Dermis blood vessel endothelial cell (primary cell): ENCODE measurements around the gene CDK5R1. TPM values are rescaled to one million over a fixed set of nuclear protein-coding genes. Genes with fewer than 3 reads are reported as not detected.
"Not testable (repeated sequence)": the region's sequence is repeated elsewhere in the genome, so short reads cannot be mapped to it uniquely, and the experiment has no call there.

ENCODE experiments used
- DNase-seq: peaks from one replicate; pipeline ENCODE4 v3.0.0; 2010
- total RNA-seq: library from RNA; depleted of rRNA; stranded (reverse); fragments of >200 nt; gene quantifications from 2 replicates; pipeline ENCODE4 v1.2.3, GENCODE V29; 2014

CDK5R1 gene
- 1.4 and 1.9 TPM in 2 replicates for total RNA-seq

GRCh38 chr17:32486701-32487472 lies at the start of gene CDK5R1:
CDK5R1 (plus strand) TSS chr17:32486993; CDS start chr17:32487621, 628 bp downstream.
- peak; percentile 79 for DNase-seq

DNA sequence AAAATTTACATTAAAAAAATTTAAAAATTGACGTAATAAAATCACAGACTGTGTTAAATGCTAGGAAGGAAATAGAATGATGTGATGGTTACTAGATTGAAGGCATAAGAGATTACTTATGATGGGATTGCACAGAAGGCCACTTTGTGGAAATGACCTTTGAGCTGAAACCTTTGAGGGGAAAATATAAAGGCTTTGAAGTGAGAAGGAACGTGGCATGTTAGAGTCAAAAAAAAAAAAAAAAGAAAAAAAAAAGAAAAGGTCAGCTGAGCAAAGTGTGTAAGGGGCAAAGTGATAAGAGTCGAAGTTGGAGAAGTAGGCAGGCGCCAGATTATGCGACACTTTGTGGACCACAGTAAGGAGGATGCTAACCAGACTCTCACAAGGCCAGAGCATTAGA lies 46.1 kb upstream of the CDK5R1 start:
- no peak for DNase-seq

DNA sequence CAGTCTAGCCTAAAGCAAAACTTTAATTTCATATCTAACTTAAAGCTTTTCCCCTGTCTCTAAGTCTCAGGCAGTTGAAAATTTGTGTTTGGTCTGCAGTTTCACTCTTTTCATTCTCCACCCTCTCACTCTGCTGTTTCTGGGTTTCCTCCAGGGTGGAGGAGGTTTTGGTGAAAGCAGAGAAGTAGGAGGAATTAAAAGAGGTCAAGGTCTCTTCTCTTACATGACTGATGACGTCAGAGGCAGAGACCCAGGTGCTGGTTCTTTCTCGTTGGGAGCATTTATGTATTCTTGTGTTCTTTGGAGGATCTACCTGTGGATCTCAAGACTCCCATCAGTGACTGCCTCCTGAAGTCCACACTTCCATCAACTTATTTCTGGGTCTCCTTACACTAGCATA lies 44.9 kb upstream of the CDK5R1 start:
- DNase-seq = no peak

- DNase-seq = no peak
Observed at GRCh38 chr17:32443827-32444300, 42.9 kb upstream of the CDK5R1 start.

- peak; percentile 98 for DNase-seq
Observed at GRCh38 chr17:32444301-32445073, 42.3 kb upstream of the CDK5R1 start, which contains the start of gene PSMD11. PSMD11 (plus strand) TSS chr17:32444510; CDS start chr17:32444524, 14 bp downstream.

DNA sequence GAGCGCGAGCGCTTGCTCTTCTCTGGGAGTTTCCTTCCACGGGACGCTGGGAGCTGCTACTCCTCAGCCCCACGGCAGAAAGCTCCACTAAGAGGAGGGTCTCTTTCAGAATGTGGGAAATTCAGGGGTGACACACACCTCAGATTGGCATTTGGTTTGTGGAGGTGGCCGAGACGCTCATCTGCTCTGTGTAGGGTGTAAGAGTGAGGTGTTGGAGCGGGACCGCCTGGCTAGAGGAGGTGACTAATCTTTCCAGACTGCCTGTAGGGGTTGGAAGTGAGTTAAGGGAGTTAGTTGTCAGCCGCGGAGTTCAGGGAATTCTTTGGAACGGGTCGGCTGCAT lies 41.7 kb upstream of the CDK5R1 start:
- peak; percentile 79 for DNase-seq

DNA sequence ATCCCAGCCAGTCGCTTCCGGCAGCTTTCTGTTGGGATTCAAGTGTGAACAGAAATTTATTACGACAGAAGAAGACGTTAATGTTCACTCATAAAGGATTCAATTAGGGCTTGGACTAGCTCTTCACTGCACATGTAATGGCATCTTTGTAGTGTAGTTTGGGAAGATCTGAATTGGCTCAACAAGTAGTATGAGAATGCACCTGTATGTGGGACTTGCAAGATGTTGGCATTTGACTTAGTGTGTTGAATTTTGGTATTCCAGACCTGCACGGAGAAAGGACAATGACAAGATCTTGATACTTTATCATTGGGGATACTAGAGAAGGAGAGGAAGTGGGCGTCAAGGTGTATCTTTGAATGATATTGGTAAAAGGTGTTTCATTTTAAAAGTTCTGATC lies 41.3 kb upstream of the CDK5R1 start:
- DNase-seq = no peak

- peak; percentile 42 for DNase-seq
Observed at GRCh38 chr17:32445971-32446370, 40.8 kb upstream of the CDK5R1 start.

GRCh38 chr17:32446949-32447348 lies 39.8 kb upstream of the CDK5R1 start:
- DNase-seq = no peak

DNA sequence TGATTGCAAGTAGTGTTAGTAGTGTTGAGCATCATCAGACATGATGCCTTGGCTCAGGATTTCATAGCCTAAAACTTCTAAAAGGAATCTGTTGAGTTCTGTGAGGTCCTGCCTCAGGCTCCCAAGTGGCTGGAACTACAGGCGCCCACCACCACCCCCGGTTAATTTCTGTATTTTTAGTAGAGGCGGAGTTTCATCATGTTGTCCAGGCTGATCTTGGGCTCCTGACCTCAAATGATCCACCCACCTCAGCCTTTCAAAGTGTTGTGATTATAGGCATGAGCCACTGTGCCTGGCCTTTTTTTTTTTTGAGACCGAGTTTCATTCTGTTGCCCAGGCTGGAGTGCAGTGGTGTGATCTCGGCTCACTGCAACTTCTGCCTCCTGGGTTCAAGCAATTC lies 36.8 kb upstream of the CDK5R1 start:
- no peak for DNase-seq

GRCh38 chr17:32450379-32450778 lies 36.4 kb upstream of the CDK5R1 start:
- DNase-seq = not testable (repeated sequence)

DNA sequence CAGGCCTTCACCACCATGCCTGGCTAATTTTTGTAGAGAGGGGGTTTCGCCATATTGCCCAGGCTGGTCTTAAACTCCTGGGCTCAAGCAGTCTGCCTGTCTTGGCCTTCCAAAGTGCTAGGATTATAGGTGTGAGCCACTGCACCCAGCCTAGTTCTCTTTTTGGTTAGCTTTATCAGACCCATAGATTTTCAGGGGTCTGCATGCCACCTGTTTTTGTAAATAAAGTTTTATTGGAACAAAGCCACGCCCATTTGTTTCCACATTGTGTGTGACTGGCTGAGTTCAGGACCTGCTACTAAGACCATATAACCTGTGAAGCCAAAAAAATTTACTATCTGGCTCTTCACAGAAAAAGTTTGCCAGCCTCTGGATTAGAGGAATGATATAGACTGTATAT lies 34.9 kb upstream of the CDK5R1 start:
- DNase-seq = no peak

DNA sequence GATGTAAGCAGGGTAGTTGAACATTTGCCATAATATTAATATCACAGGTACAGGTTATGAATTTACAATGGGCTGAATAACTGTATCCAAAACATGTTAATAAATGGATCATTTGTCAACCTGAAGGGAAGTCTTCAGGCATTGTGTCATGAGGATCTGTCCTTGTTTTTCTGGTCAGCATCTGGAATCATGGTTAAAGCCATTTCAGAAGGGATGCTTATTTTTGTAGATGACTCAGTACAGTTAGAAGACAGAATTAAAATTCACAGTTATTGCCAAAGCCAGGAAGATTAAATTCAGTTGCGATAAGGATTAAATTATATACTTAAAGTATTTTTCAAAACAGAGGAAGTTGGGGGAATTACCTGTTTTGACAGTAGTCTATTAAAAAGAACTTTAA lies 34.5 kb upstream of the CDK5R1 start:
- no peak for DNase-seq

GRCh38 chr17:32453370-32453769 lies 33.4 kb upstream of the CDK5R1 start:
- DNase-seq = no peak

GRCh38 chr17:32458371-32458770 lies 28.4 kb upstream of the CDK5R1 start:
- DNase-seq = no peak

GRCh38 chr17:32460054-32460453 lies 26.7 kb upstream of the CDK5R1 start:
- DNase-seq = no peak

DNA sequence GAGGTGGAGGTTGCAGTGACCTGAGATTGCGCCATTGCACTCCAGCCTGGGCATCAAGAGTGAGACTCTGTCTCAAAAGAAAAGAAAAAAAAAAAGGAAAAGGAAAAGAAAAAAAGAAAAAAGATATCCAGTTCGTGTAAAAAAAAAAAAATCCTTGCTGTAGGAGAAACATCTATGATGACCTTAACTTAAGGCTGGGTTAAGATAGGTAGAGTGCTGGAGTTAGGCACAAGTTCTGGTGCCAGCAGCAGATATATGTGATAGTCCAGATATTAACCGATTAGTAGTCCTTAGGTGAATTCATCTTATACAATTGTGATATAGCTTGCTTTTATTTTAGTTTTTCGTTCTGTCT lies 25.3 kb upstream of the CDK5R1 start:
- no peak for DNase-seq

DNA sequence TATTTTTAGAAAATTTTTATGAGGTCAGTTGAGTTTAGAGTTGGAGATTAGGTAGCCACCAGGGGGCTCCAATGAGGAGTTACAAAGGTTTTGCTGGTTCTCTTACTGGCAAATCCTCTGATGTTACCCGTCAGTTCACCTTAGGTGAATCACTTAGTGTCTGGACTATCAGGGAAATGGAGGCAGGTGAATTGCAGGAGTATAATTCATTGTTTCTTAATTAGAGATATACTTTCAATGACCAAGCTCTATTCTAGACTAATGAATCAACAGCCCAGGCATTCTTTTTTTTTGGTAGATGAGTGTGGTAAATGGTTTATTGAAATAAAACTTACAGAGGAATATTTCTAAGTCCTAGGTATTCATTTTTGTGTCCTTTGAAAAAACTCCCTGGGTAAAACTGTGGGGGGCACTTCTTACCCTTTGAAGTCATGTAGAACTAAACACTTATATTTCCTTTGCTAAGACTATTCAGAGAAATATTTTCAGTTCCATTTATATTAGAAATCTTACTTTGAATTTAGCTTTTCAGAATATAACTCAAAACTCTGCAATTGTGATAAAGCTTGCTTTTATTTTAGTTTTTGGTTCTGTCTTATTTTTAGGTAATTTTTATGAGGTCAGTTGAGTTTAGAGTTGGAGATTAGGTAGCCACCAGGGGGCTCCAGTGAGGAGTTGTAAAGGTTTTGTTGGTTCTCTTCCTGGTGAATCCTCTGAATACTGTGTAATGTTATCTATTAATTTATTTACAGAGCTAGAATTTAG lies 24.8 kb upstream of the CDK5R1 start:
- peak; percentile 81 for DNase-seq

- DNase-seq = no peak
Observed at GRCh38 chr17:32463304-32463703, 23.5 kb upstream of the CDK5R1 start.

DNA sequence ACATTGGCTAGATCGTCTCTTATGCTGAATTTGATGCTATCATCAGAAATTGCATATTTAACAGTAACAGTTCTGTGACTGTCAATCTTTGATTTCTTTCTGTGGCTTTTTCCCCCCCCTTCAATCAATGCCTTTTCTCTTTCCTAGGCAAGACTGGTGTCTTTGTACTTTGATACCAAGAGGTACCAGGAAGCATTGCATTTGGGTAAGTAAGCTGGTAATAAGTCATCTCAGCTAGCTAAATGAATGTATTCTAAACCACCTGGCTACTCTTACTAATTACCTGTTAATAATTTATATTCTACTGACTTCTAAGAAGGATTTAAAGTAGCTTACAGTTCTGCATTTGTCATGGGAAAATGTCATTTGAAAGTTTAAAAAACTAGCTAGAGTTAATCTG lies 22.4 kb upstream of the CDK5R1 start:
- DNase-seq = no peak

DNA sequence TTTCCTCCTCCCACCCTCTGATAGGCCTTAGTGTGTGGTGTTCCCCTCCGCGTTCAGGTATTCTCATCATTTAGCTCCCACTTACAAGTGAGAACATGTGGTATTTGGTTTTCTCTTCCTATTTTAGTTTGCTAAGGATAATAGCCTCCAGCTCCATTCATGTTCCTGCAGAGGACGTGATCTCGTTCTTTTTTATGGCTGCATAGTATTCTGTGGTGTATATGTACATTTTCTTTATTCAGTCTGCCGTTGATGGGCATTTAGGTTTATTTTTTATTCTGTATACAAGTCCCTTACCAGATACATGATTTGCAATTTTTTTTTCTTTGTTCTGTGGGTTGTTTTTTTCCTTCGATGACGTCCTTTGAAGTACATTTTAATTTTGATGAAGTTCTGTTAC lies 18.8 kb upstream of the CDK5R1 start:
- no peak for DNase-seq

GRCh38 chr17:32470405-32471167 lies 16.2 kb upstream of the CDK5R1 start:
- no peak for DNase-seq

DNA sequence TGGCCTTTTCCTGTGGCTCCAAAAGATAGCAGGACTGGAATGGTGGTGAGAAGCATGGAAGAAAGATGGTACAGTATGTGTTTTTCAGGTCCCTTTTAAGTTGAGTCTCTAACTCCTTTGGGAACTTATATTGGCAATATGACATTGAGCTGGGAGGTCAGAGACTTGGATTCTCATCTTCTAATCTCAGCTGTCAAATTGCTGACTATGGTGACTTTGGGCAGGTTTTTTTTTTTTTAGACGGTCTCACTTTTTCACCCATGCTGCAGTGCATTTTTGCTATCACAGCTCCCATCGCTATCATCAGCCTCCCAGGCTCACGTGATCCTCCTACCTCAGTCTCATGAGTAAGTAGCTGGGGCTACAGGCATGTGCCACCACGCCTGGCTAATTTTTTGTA lies 15.1 kb upstream of the CDK5R1 start:
- DNase-seq = no peak
